HEK293T (cell line): ENCODE results near the gene DDAH1.

Experiments used
- ARNT ChIP-seq: fragments of 450-650 bp; IDR thresholded peaks from 2 replicates; pipeline ENCODE4 v1.6.1; 2017; ENCODE audit warnings: mild to moderate bottlenecking
- BHLHE40 ChIP-seq: fragments of 450-650 bp; IDR thresholded peaks from 2 replicates; pipeline ENCODE4 v1.6.1; 2016; ENCODE audit warnings: mild to moderate bottlenecking, moderate library complexity, borderline replicate concordance
- FOXA1 ChIP-seq: fragments of 450-650 bp; IDR thresholded peaks from 2 replicates; pipeline ENCODE4 v1.6.1; 2016; ENCODE audit warnings: mild to moderate bottlenecking
- FOXK2 ChIP-seq: fragments of 450-650 bp; IDR thresholded peaks from 2 replicates; pipeline ENCODE4 v1.6.1; 2016; ENCODE audit warnings: mild to moderate bottlenecking
- FOXM1 ChIP-seq: fragments of 450-650 bp; IDR thresholded peaks from 2 replicates; pipeline ENCODE4 v1.6.1; 2017; ENCODE audit warnings: mild to moderate bottlenecking, borderline replicate concordance
- HDGF ChIP-seq: fragments of 450-650 bp; IDR thresholded peaks from 2 replicates; pipeline ENCODE4 v1.6.1; 2017; ENCODE audit warnings: antibody characterized with exemption, borderline replicate concordance
- LEF1 ChIP-seq: fragments of 450-650 bp; IDR thresholded peaks from 2 replicates; pipeline ENCODE4 v1.6.1; 2017; ENCODE audit warnings: mild to moderate bottlenecking, borderline replicate concordance
- NFRKB ChIP-seq: fragments of 450-650 bp; IDR thresholded peaks from 2 replicates; pipeline ENCODE4 v1.6.1; 2016; ENCODE audit warnings: mild to moderate bottlenecking, moderate library complexity
- SP1 ChIP-seq: fragments of 450-650 bp; IDR thresholded peaks from 2 replicates; pipeline ENCODE4 v1.6.1; 2017
- TARDBP ChIP-seq: fragments of 450-650 bp; IDR thresholded peaks from 2 replicates; pipeline ENCODE4 v1.6.1; 2016
- ZNF384 ChIP-seq: fragments of 450-650 bp; IDR thresholded peaks from 2 replicates; pipeline ENCODE4 v1.6.1; 2016

DNA sequence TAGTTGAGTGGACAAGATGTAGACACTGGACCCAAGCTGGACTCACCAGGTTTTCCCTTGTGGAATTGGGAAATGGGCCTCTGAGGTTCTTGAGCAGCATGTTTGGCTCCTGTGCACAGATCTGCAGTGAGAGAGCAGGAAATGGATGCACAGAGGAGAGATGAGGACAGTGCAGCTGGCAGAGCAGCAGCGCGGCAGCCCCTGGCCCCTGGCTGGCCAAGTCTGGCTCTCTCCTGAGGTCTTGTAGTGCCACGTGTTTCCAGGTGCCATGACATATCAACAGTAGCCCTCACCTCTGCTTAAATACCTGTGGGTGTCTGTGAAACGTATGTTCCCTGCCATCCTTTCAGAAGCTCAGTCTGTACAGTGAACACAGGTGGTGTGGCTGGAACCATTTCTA lies 169.3 kb downstream of the DDAH1 start:
- TF ChIP-seq FOXA1 = no peak
- TF ChIP-seq ARNT = no peak
- no peak for TF ChIP-seq FOXK2
- TF ChIP-seq SP1 = no peak
- no peak for TF ChIP-seq FOXM1
- no peak for TF ChIP-seq HDGF
- TF ChIP-seq LEF1 = no peak
- TF ChIP-seq ZNF384 = no peak
- TF ChIP-seq NFRKB = no peak
- no peak for TF ChIP-seq BHLHE40
- no peak for TF ChIP-seq TARDBP
